Duodenal mucosa (tissue), 2 donors: ENCODE data around the gene PEMT.

Experiments used
- H3K27ac ChIP-seq: one replicate; pipeline ENCODE4 v1.7.0; 2013; ENCODE audit warnings: low read depth, low read length
- H3K27me3 ChIP-seq, 2 donors: one replicate each; pipeline ENCODE4 v1.7.0; 2013; ENCODE audit warnings: low read length in 2 of 2, control low read depth in 1 of 2; ENCODE audit not compliant: insufficient read depth in 2 of 2, control insufficient read depth in 1 of 2
- H3K36me3 ChIP-seq, 2 donors: one replicate each; pipeline ENCODE4 v1.7.0; 2013; ENCODE audit warnings: low read length in 2 of 2, control low read depth in 1 of 2; ENCODE audit not compliant: insufficient read depth in 2 of 2, control insufficient read depth in 1 of 2
- H3K4me1 ChIP-seq, 2 donors: one replicate each; pipeline ENCODE4 v1.7.0; 2013; ENCODE audit warnings: low read length in 2 of 2, control low read depth in 1 of 2; ENCODE audit not compliant: insufficient read depth in 2 of 2, control insufficient read depth in 1 of 2
- H3K4me3 ChIP-seq, 2 donors: one replicate each; pipeline ENCODE4 v1.7.0; 2013; ENCODE audit warnings: low read length in 2 of 2, low read depth in 1 of 2
- H3K9ac ChIP-seq, 2 donors: one replicate each; pipeline ENCODE4 v1.7.0; 2013; ENCODE audit warnings: low read length in 2 of 2, low read depth in 1 of 2
- H3K9me3 ChIP-seq, 2 donors: one replicate each; pipeline ENCODE4 v1.7.0; 2013; ENCODE audit warnings: low read length in 2 of 2, control low read depth in 1 of 2; ENCODE audit not compliant: control insufficient read depth in 1 of 2

PEMT gene

GRCh38 chr17:17563530-17563929, 28.0 kb downstream of the PEMT start:
- H3K27ac ChIP-seq = no peak overlapping the region
- no peak overlapping the region for H3K9ac ChIP-seq
- H3K36me3 ChIP-seq = no peaks in the 10 kb centered on the region
- H3K27me3 ChIP-seq = no peaks in the 10 kb centered on the region
- peaks cover 18 to 19% of the 10 kb centered on the region in 2 donors for H3K4me1 ChIP-seq
- H3K9me3 ChIP-seq = no peaks in the 10 kb centered on the region
- H3K4me3 ChIP-seq = no peak overlapping the region

DNA sequence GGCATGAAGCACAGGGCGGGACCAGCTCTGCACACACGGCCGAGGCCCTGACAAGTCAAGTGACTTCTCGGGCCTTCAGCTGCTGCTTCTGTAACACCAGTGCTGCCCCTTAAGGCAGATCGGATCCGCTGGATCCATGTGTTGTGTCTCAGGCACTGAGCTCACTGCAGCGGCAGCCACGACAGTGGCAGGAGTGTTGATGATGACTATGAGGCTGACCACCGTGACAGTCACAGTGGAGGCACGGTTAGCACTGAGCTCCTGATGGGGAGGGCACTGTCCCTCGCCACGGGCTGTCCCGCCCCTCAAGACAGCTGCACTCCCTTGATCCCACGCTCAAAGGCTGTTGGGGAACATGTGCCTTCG, 29.4 kb downstream of the PEMT start:
- peaks cover 14 to 15% of the 10 kb centered on the region in 2 donors for H3K4me1 ChIP-seq
- H3K9ac ChIP-seq = no peak overlapping the region

GRCh38 chr17:17561408-17562145, 29.9 kb downstream of the PEMT start:
- Histone ChIP-seq H3K4me1 (peaks cover 14 to 15% of the 10 kb centered on the region in 2 donors), H3K4me3 (no peak overlapping the region), H3K27me3 (no peaks in the 10 kb centered on the region), H3K9me3 (no peaks in the 10 kb centered on the region), H3K9ac (no peak overlapping the region), H3K27ac (peak overlapping the region; percentile 65), H3K36me3 (no peaks in the 10 kb centered on the region)

More for the DNA sequence above, 29.4 kb downstream of the PEMT start:
- H3K27ac ChIP-seq = peak overlapping the region; percentile 52
- no peaks in the 10 kb centered on the region for H3K9me3 ChIP-seq
- H3K27me3 ChIP-seq = no peaks in the 10 kb centered on the region
- H3K36me3 ChIP-seq = no peaks in the 10 kb centered on the region
- no peak overlapping the region for H3K4me3 ChIP-seq

DNA sequence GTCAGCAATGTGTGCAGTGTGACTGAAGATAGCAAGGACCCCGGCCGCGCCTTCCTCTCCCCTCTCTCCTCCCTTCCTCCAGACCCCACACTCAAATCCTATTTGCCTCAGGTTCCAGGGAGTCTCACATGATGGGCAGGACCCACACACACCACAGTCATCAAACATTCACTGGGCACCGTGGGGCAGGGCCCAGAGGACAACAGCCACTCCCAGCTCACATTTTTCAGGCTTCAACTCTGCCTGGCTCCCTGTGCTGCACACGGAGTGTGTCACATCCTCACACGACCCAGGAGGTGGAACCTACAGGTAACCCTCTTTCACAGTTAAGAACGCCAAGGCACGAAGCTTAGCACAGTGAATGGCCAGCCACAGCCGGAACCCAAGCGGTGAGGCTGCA, 30.5 kb downstream of the PEMT start:
- no peaks in the 10 kb centered on the region for H3K36me3 ChIP-seq
- no peak overlapping the region for H3K4me3 ChIP-seq
- H3K27ac ChIP-seq = no peak overlapping the region
- H3K4me1 ChIP-seq = peaks cover 14 to 15% of the 10 kb centered on the region in 2 donors
- no peak overlapping the region for H3K9ac ChIP-seq
- H3K9me3 ChIP-seq = no peaks in the 10 kb centered on the region
- no peaks in the 10 kb centered on the region for H3K27me3 ChIP-seq

- Histone ChIP-seq H3K27me3 (no peaks in the 10 kb centered on the region), H3K9me3 (no peaks in the 10 kb centered on the region), H3K4me3 (no peak overlapping the region), H3K36me3 (no peaks in the 10 kb centered on the region), H3K27ac (peak overlapping the region; percentile 13), H3K4me1 (peaks cover 14 to 15% of the 10 kb centered on the region in 2 donors), H3K9ac (no peak overlapping the region)
Measured at GRCh38 chr17:17560167-17560566, 31.3 kb downstream of the PEMT start.

DNA sequence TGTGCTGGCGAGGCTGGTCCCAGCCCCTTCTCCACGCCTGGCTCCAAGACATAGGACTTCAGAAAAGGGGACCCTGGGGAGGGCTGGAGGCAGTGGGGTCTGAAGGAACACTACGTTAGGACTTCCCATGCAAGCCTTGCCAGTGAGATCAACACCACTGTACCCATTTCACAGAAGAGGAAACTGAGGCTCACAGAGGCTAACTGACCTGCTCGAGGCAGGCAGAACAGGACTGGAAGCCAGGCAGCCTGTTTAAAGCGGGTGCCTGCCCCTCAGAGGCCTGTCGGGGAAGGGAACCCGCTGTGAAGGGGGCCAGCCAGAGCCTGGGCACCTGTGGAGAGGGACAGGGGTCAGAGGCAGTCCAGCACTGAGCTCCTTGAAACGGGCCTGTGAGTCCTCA, 32.3 kb downstream of the PEMT start:
- no peaks in the 10 kb centered on the region for H3K27me3 ChIP-seq
- peaks cover 8 to 14% of the 10 kb centered on the region in 2 donors for H3K4me1 ChIP-seq
- no peaks in the 10 kb centered on the region for H3K36me3 ChIP-seq
- no peak overlapping the region for H3K4me3 ChIP-seq
- no peak overlapping the region for H3K9ac ChIP-seq
- H3K27ac ChIP-seq = no peak overlapping the region
- no peaks in the 10 kb centered on the region for H3K9me3 ChIP-seq

- Histone ChIP-seq H3K9ac (no peak overlapping the region), H3K36me3 (no peaks in the 10 kb centered on the region), H3K9me3 (no peaks in the 10 kb centered on the region), H3K4me3 (no peak overlapping the region), H3K27me3 (no peaks in the 10 kb centered on the region), H3K4me1 (peaks cover 2 to 7% of the 10 kb centered on the region in 2 donors), H3K27ac (no peak overlapping the region)
Measured at GRCh38 chr17:17558431-17558830, 33.1 kb downstream of the PEMT start.

DNA sequence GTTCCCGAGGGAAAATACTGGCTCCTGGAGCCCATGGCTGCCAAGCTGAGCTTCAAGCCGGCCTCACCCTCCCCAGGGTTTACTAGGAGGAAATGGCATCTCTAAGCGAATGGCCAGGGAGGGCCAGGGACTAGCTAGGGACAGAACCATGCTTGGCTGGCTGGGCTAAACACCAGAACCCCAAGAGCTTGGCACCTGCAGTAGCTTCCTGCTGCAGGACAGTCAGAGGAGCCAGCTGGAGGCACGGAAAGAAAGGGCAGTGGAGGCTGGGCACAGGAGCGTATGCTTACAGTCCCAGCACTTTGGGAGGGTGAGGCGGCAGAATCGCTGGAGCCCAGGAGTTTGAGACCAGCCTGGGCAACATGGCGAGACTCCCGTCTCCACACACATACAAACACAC, 33.7 kb downstream of the PEMT start:
- Histone ChIP-seq H3K9me3 (no peaks in the 10 kb centered on the region), H3K27ac (no peak overlapping the region), H3K36me3 (no peaks in the 10 kb centered on the region), H3K27me3 (no peaks in the 10 kb centered on the region), H3K4me3 (no peak overlapping the region), H3K4me1 (peaks cover 0 to under 1% of the 10 kb centered on the region in 2 donors), H3K9ac (no peak overlapping the region)

- H3K4me3 ChIP-seq = no peak overlapping the region
- H3K27me3 ChIP-seq = no peaks in the 10 kb centered on the region
- peaks cover under 1 to 2% of the 10 kb centered on the region in 2 donors for H3K4me1 ChIP-seq
- no peak overlapping the region for H3K27ac ChIP-seq
- no peaks in the 10 kb centered on the region for H3K9me3 ChIP-seq
- H3K36me3 ChIP-seq = no peaks in the 10 kb centered on the region
- no peak overlapping the region for H3K9ac ChIP-seq
Measured at GRCh38 chr17:17556671-17557070, 34.8 kb downstream of the PEMT start.

GRCh38 chr17:17555906-17556305, 35.6 kb downstream of the PEMT start:
- no peak overlapping the region for H3K9ac ChIP-seq
- no peaks in the 10 kb centered on the region for H3K36me3 ChIP-seq
- no peak overlapping the region for H3K27ac ChIP-seq
- H3K9me3 ChIP-seq = no peaks in the 10 kb centered on the region
- peaks cover 8 to 9% of the 10 kb centered on the region in 2 donors for H3K4me1 ChIP-seq
- H3K27me3 ChIP-seq = no peaks in the 10 kb centered on the region
- H3K4me3 ChIP-seq = no peak overlapping the region
